NT2/D1 (cell line): ENCODE data around the gene EPB41L5.

Source experiments
- YY1 ChIP-seq: IDR thresholded peaks from 2 replicates; pipeline ENCODE4 v1.6.1; 2011; ENCODE audit not compliant: insufficient read length, insufficient read depth
- ZNF274 ChIP-seq: IDR thresholded peaks from 2 replicates; pipeline ENCODE4 v1.6.1; 2011; ENCODE audit warnings: mild to moderate bottlenecking, low read depth, low read length

- TF ChIP-seq YY1: no peak
- no peak for TF ChIP-seq ZNF274
These were observed 162.2 kb downstream of the EPB41L5 start for GRCh38 chr2:120174963-120175581.
